Caco-2 (cell line): ENCODE measurements around the gene SHANK3. TPM values are rescaled to one million over a fixed set of nuclear protein-coding genes. Genes with fewer than 3 reads are reported as not detected.

Experiments used
- BruUV-seq: library from RNA; stranded (reverse); fragments of 400-500 nt; replicated peaks from 2 replicates; lab custom pipeline; 2021; lab: Mats Ljungman, UMichigan
- CTCF ChIA-PET: fragments of 300-600 bp; sonication (Branson Sonifier 250); formaldehyde crosslinking; loops from one replicate; lab custom pipeline; 2022; ENCODE audit warnings: antibody characterized with exemption; lab: Charles Lee
- POLR2A ChIA-PET: fragments of 300-600 bp; sonication (Branson Sonifier 250); formaldehyde crosslinking; loops from one replicate; lab custom pipeline; 2022; ENCODE audit warnings: antibody characterized with exemption; lab: Charles Lee
- DNase-seq, 2 experiments: peaks; one replicate each; pipeline versions ENCODE4 v3.0.0 to v3.0.0-alpha.2; 2020 to 2022
- H3K27me3 ChIP-seq: replicated peaks from 2 replicates; pipeline ENCODE4 v1.6.0; 2011; ENCODE audit warnings: low read length; ENCODE audit not compliant: control insufficient read depth, insufficient read depth
- H3K36me3 ChIP-seq: 2 replicates; pipeline ENCODE4 v1.5.1; 2011; ENCODE audit warnings: low read length; ENCODE audit not compliant: control insufficient read depth, insufficient read depth
- H3K4me1 ChIP-seq: fragments of 250-450 bp; sonication (Bioruptor Pico); 2 replicates; pipeline ENCODE4 v1.5.1; 2020; ENCODE audit warnings: mild to moderate bottlenecking
- H3K4me3 ChIP-seq: 2 replicates; pipeline ENCODE4 v1.5.1; 2011; ENCODE audit warnings: low read depth, mild to moderate bottlenecking, control low read depth, low read length
- H3K9me3 ChIP-seq: fragments of 250-450 bp; sonication (Bioruptor Pico); 2 replicates; pipeline ENCODE4 v1.5.1; 2020; ENCODE audit warnings: mild to moderate bottlenecking, moderate library complexity
- H3K27ac Mint-ChIP-seq: one replicate; pipeline ENCODE4 v1.8.0; 2022; ENCODE audit warnings: mixed read lengths; ENCODE audit not compliant: unreplicated experiment
- H3K27me3 Mint-ChIP-seq: one replicate; pipeline ENCODE4 v1.8.0; 2022; ENCODE audit warnings: mixed read lengths; ENCODE audit not compliant: insufficient read depth, unreplicated experiment
- H3K36me3 Mint-ChIP-seq: one replicate; pipeline ENCODE4 v1.8.0; 2022; ENCODE audit warnings: mild to moderate bottlenecking, mixed read lengths; ENCODE audit not compliant: insufficient read depth, unreplicated experiment
- H3K4me1 Mint-ChIP-seq: one replicate; pipeline ENCODE4 v1.8.0; 2022; ENCODE audit warnings: low read depth, mixed read lengths; ENCODE audit not compliant: unreplicated experiment
- H3K4me3 Mint-ChIP-seq: one replicate; pipeline ENCODE4 v1.8.0; 2022; ENCODE audit warnings: mild to moderate bottlenecking, moderate library complexity, mixed read lengths; ENCODE audit not compliant: unreplicated experiment
- H3K9me3 Mint-ChIP-seq: one replicate; pipeline ENCODE4 v1.8.0; 2022; ENCODE audit warnings: mixed read lengths; ENCODE audit not compliant: unreplicated experiment
- intact Hi-C: fragments of 100-400 bp; cut with micrococcal nuclease; formaldehyde crosslinking; loops from one replicate; pipeline ENCODE4 v1.10.0; 2022; ENCODE audit not compliant: unreplicated experiment
- total RNA-seq: library from RNA; stranded (reverse); gene quantifications from 2 replicates; pipeline ENCODE4 v1.2.3, GENCODE V29; 2022
- TF ChIP-seq, protein P1 (sequence below), 2 experiments: fragments of 200-600 bp in 1 of 2; IDR thresholded peaks; 1 replicate in 1 of 2; 2 replicates in 1 of 2; pipeline versions ENCODE4 v1.5.1 to v1.8.0; 2011 to 2022; ENCODE audit warnings: antibody characterized with exemption in 1 of 2, control low read depth in 1 of 2, inconsistent platforms in 1 of 2, low read depth in 1 of 2, low read length in 1 of 2, mild to moderate bottlenecking in 1 of 2, moderate library complexity in 1 of 2; ENCODE audit not compliant: insufficient read depth in 1 of 2, severe bottlenecking in 1 of 2, unreplicated experiment in 1 of 2

The SHANK3 gene
- total RNA-seq, 1 experiment from 2014 or later = 4.3 TPM

DNA sequence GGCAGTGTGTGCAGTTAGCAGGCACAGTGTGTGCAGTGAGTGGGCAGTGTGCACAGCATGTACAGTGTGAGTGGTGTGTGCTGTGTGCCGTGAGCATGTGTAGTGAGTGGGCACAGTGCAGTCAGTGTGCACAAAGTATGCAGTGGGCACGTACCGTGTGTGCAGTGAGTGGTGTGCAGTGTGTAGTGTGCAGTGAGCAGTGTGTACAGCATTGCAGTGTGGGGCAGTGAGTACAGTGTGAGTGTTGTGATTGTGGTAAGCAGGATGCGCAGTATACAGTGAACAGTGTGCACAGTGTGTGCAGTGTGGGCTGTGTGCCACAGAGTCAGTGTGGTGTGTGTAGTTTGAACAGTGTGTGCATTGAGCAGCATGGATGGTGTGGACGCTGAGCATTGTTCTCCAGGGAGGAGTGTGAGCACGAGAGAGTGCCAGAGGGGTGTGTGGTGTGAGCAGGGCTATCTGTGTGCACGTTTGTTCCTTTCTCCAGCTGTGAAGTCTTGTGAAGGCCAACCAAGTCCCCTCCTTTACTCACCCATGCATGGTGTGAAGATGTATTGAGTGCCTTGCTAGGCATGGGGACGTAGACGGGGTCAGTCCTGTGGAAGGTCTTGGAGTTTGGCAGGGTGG is 3.0 kb downstream of the SHANK3 start:
- Mint-ChIP-seq H3K27me3 (peaks cover 4% of the 10 kb centered on the region), H3K9me3 (no peaks in the 10 kb centered on the region), H3K4me3 (peak overlapping the region; percentile 65), H3K27ac (no peak overlapping the region), H3K36me3 (peaks cover 6% of the 10 kb centered on the region), H3K4me1 (peaks cover 9% of the 10 kb centered on the region)
- Histone ChIP-seq H3K27me3 (no peaks in the 10 kb centered on the region; the same call in 1 of the 2 replicates), H3K36me3 (no peaks in the 10 kb centered on the region), H3K9me3 (no peaks in the 10 kb centered on the region), H3K4me3 (peak overlapping the region; percentile 55), H3K4me1 (no peaks in the 10 kb centered on the region)
- CTCF ChIA-PET = interaction anchor here (0.5 kb wide), 1 partner anchor 110 kb away, joined by 6 read pairs; no protein-coding TSS in a partner anchor
- no TSS peak for BruUV-seq
- POLR2A ChIA-PET = no interaction called here
- intact Hi-C loops = no loop called here
- no peak for DNase-seq
- TF ChIP-seq, protein P1, sequence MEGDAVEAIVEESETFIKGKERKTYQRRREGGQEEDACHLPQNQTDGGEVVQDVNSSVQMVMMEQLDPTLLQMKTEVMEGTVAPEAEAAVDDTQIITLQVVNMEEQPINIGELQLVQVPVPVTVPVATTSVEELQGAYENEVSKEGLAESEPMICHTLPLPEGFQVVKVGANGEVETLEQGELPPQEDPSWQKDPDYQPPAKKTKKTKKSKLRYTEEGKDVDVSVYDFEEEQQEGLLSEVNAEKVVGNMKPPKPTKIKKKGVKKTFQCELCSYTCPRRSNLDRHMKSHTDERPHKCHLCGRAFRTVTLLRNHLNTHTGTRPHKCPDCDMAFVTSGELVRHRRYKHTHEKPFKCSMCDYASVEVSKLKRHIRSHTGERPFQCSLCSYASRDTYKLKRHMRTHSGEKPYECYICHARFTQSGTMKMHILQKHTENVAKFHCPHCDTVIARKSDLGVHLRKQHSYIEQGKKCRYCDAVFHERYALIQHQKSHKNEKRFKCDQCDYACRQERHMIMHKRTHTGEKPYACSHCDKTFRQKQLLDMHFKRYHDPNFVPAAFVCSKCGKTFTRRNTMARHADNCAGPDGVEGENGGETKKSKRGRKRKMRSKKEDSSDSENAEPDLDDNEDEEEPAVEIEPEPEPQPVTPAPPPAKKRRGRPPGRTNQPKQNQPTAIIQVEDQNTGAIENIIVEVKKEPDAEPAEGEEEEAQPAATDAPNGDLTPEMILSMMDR (IDR thresholded peaks at IDR 0.05; ENCODE audit: insufficient read depth in 1 of 2, low read depth in 1 of 2, low read length in 1 of 2, severe bottlenecking in 1 of 2, unreplicated experiment in 1 of 2) = no peak

DNA sequence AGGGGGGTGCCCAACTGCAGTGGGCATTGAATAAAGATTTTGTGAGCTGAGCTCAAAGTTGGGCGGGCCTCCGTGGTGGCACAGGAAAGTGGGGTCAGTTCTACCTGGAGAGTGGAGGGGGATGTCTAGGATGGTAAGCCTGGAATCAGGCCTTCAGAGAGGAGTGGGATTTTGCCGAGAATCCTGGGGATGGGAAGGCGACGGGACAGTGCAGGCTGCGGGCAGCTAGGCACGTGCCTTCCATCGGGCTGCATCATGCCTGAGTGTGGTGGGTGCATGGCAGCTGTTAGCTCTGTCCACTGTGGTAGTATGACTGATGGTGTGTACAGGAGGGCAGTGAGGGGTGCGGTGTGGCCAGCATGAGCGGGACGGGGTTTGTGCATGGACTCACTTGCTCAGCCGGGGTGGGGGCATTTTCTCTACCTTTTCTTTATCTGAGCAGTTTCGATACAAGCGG is 3.6 kb downstream of the SHANK3 start:
- Histone ChIP-seq H3K4me3 (no peak overlapping the region), H3K4me1 (no peaks in the 10 kb centered on the region), H3K27me3 (no peaks in the 10 kb centered on the region), H3K9me3 (no peaks in the 10 kb centered on the region), H3K36me3 (no peaks in the 10 kb centered on the region)
- Mint-ChIP-seq H3K4me3 (no peak overlapping the region), H3K27me3 (peaks cover 4% of the 10 kb centered on the region), H3K27ac (no peak overlapping the region), H3K9me3 (no peaks in the 10 kb centered on the region), H3K36me3 (peaks cover 6% of the 10 kb centered on the region), H3K4me1 (peaks cover 9% of the 10 kb centered on the region)
- POLR2A ChIA-PET = no interaction called here
- CTCF ChIA-PET = interaction anchor here (0.5 kb wide), 1 partner anchor 110 kb away, joined by 6 read pairs; no protein-coding TSS in a partner anchor
- intact Hi-C loops = no loop called here
- DNase-seq = no peak
- BruUV-seq = no TSS peak
- TF ChIP-seq, protein P1 (IDR thresholded peaks at IDR 0.05; ENCODE audit: insufficient read depth in 1 of 2, low read depth in 1 of 2, low read length in 1 of 2, severe bottlenecking in 1 of 2, unreplicated experiment in 1 of 2) = no peak

DNA sequence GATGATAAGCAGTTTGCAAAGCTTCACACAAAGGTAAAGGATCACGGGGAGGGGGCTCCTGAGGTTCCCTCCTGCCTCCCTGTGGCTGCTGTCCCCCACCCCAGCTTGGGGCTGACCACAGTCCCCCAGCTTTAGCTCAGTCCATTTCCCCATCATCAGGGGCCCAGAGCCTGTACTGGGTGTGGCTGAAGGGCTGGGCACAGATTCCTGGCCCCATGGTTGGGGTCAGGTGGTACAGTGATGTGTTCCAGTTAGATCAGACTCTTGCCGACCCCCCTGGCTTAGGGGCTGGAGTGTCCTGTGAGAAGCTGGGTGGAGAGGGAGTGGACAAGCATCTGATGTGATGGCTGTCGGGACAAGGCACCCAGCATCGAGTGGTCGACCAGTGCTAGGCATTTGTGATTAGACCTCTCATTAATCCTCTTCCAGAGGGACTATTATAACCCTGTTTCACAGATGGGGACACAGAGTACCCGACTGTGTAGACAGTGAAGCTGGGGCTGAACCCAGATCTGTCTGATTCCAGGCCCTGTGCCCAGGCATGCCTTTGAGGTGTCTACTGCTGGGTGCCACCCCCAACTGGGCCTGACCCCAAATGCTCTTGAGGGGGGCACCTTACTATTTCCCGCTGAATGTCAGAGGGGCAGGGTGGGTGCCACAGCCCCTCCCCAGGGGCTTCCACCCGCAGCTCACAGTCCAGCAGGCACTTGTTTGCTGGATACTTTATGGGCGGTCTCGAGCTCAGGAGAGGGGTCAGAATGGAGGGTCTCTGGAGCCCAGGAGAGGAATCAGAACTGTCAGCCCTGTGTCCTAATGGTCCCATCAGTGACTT is 4.3 kb downstream of the SHANK3 start:
- H3K27me3 Mint-ChIP-seq = peaks cover 4% of the 10 kb centered on the region
- H3K9me3 Mint-ChIP-seq = no peaks in the 10 kb centered on the region
- no peak overlapping the region for H3K4me3 Mint-ChIP-seq
- CTCF ChIA-PET = no interaction called here
- Histone ChIP-seq H3K4me1 (no peaks in the 10 kb centered on the region), H3K4me3 (no peak overlapping the region), H3K9me3 (no peaks in the 10 kb centered on the region), H3K36me3 (no peaks in the 10 kb centered on the region), H3K27me3 (no peaks in the 10 kb centered on the region)
- DNase-seq = no peak
- TF ChIP-seq, protein P1 (IDR thresholded peaks at IDR 0.05; ENCODE audit: insufficient read depth in 1 of 2, low read depth in 1 of 2, low read length in 1 of 2, severe bottlenecking in 1 of 2, unreplicated experiment in 1 of 2) = no peak
- POLR2A ChIA-PET = no interaction called here
- BruUV-seq = no TSS peak
- peaks cover 6% of the 10 kb centered on the region for H3K36me3 Mint-ChIP-seq
- no peak overlapping the region for H3K27ac Mint-ChIP-seq
- H3K4me1 Mint-ChIP-seq = peaks cover 9% of the 10 kb centered on the region
- intact Hi-C loops = no loop called here
